COLO668 (cell line): ENCODE measurements around the gene STT3B.

ENCODE experiments used
- DNase-seq: peaks from one replicate; lab custom pipeline; 2025; ENCODE audit not compliant: unreplicated experiment; lab: John Stamatoyannopoulos, UW

STT3B gene

DNA sequence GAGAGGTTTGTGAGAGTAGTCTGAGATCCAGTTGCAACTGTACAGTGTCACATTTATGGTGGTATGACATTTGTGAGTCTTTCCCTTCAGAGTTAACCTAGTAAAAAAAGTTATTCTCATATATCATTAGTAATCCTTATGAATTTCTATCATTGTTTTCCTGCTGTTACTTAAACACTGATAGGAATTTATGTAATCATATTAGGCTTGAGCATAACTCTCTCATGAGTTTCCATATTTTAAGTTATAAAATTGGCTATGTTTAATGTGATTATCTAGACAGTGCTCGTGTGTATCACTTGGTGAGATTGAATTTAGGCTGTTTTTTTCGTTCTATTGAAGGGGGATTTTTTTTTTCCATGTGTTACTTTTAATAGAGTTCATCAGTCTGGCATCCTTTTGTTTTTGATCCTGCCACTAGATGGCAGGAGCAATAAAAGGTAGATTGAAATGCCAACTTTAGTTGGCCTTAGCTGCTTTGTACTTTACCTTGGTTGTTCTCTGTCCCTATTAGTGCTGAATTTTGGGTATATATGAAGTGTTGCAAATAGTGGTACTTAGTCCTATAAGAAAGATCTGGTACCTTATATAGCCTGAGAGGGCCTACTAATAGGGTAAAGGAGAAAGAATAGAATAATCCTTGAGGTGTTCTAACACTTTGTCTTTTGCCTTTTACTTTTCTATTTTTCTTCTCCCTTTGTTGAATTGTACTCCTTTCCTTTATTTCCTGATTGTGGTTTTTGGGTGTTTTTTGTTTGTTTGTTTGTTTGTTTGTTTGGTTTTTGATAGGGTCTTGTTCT is 17.9 kb downstream of the STT3B start:
- DNase-seq: no peak

DNA sequence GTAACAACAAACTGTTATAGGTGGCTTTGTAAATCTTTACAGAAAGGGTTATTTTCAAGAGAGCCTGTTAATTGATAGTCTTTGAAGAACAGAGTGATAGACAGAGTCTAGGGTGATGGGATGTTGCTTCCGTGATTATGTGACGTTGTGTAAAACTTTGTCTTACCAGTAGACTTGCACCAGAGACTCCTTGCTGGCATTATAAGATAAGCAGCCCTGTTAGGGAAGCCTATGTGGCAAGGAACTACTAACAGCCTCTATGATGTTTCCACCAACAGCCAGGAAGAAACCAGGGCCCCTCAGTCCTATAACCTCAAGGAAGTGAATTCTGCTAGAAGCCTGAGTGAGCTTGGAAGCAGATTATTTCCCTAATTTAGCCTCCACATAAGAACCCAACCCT is 18.9 kb downstream of the STT3B start:
- DNase-seq: no peak

DNA sequence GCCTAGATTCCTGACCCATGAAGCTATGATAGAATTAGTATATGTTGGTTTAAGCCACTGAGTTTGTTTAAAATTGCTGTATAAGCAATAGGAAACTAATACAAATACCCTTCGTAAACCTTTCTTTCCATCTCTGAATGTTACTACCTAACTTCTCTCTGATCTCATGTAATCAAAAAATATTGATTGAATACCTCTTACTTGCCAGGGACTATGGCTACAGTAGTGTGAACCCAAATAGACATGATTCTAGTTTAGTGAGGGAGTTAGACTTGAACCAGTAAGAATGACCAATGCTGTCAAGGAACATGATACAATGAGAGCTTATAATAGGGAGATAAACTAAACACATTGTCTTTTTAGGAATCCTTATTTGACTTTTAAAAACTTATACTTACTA is 19.4 kb downstream of the STT3B start:
- no peak for DNase-seq

DNA sequence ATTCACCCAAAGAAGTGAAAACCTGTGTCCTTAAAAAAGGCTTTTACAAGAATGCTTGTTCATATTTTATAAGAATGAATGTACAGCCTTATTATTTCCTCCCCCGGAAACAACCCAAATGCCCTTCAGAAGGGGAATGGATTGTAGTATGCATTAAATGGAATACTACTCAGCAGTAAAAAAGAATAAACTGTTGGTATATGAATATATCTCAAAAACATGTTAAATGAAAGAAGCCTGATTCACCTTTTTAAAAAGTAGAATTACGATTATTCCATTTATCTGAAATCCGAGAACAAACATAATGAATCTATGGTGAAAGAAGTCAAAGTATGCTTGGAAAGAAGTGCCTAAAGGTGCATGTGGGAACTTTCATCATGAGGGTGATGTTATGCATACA is 20.5 kb downstream of the STT3B start:
- DNase-seq: no peak

DNA sequence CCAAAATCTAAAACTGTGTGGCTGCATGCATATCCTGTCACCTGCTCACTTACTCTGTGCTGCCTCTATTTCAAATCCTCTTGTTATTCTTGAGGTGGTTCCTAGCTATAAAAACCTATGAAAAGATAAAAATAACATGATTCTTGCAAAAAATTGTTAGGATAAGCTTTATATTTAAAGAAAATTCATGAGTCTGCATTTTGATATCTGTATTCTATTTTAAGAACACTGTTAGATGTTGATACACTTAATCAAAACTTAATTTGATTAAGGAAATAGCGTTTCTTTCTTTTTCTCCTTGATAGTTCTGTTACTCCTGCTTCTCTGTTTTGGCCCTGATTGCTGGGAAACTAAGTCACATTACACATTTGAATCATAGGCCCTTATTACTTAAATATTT is 22.5 kb downstream of the STT3B start:
- no peak for DNase-seq

DNA sequence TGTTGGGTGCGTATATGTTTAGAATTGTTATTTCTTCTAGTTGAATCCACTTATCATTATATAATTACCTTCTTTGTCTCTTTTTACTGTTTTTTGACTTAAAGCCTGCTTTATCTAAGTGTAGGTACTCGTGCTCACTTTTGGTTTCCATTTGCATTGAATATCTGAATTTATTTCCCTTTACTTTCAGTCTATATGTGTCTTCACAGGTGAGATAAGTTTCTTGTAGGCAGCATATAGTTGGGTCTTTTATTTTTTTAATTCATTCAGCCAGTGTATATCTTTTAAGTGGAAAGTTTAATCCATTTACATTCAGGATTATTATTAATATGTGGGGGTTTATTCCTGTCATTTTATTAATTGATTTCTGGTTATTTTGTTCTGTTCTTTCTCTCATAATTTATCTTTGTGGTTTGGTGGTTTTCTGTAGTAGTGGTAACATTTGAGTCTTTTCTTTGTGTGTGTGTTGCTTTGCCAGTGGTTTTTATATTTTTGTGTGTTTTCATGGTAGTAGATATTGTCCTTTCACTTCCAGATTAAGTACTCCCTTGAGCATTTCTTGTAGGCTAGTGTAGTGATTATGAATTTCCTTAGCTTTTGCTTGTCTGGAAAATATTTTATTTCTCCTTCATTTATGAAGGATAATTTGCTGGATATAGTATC is 27.3 kb downstream of the STT3B start:
- DNase-seq: no peak

DNA sequence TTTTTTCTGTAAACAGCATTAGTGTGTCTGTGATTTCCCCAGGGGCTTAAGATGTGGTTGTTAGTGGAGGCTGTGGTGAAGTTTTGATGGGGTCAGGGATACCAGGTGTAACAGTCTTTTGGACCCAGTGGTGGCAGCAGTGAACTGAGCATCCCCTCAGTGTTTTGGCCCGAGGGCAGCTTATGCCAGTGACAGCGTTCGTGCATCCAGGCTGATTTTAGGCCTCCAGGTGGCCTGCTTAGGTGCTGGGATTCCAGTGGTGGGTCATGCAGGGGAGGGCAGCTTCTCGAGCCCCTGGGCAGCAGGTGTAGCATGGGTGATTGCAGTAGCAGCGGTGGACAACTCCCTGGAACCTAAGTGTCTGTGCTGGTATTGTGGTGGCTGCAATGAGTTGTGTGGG is 29.2 kb downstream of the STT3B start:
- no peak for DNase-seq

DNA sequence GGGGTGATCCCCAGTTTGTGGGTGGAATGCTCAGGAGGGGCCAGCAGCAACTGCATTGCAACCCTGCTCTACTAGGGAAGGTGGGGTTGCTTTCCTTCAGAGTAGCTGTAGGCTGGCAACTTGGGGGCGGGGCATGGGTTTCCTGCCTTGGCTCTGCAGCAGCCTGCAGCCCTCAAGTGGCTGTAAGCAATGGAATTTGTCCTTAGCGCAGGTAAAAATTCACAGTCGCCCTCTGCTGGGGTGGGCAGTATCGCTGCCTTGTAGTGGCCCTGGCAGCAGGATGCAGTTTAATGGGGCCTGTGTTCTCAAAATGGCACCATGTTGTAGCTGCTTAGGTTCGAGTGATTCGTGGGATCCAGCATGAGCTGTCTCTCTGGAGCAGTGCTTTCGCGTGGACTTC is 29.8 kb downstream of the STT3B start:
- DNase-seq: no peak

DNA sequence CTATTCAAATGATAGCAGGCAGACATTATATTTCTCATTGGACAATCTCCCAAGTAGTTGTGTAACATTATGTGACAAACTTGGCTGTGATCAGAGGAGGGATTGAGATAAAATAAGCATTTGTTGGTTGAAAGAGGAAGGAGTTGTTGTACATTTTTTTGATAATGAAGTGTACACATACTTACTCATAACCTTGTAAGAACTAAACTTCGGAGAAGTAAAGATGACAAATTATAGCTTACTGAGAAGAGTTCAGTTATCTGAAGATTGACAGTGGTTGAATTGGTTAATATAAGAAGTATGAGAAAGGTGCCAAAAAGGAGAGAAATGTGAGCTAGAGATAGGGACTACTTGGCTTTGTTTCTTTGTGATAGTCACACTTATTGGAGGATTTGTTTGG is 32.6 kb downstream of the STT3B start:
- DNase-seq: no peak

DNA sequence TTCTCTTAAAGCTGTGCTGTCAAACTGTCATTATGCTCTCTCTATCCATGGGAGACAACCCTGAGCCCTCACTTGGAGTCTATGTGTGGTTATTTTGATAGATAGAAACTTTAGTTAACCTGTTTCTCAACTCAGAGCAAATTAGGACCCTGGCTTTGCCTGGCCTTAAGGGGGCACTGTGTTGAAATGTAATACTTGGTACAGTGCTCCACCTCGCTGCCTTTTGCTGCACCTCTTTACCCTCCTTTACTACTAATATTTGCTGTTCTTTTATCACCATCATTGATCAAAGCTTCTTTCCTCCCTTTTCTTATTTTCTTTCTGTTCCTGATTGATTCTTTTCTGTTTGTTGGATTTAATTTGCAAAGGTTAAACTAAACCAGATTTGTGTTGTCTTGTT is 34.3 kb downstream of the STT3B start:
- no peak for DNase-seq

DNA sequence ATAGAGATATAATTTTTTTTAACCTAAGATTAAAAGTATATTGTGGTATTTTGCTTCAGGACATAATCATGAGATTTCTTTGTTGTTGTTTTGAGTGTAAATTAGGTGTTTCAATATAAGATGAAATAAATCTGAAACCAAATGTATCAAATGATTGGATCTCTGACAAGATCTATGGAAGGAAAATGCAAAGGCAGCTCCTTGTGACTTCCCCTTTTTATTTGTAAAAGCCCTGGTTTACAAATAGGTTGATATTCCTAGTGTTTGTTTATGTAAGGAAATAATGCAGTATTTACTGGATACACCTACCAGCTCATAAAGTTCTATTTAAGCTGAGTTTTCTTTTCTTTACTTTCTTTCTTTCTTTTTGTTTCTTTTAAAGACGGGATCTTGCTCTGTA is 35.9 kb downstream of the STT3B start:
- DNase-seq: no peak

DNA sequence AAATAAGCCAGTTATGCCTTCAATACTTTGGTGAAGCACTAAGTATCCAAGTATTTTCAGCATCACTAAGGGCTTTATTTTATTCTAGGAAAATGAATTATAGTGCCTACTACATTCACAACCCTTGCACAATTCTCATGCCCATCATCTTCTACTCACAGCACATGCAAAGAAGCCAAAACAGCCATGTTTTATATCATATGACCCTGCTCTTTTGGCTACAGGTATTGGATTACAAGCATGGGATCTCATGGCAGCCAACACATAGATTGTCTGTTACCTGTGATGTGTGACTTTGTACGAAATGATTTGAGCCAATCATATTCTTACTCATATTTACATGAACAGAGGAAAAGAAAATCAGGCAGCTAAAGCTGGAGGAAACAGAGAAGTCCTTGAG is 38.6 kb downstream of the STT3B start:
- no peak for DNase-seq

DNA sequence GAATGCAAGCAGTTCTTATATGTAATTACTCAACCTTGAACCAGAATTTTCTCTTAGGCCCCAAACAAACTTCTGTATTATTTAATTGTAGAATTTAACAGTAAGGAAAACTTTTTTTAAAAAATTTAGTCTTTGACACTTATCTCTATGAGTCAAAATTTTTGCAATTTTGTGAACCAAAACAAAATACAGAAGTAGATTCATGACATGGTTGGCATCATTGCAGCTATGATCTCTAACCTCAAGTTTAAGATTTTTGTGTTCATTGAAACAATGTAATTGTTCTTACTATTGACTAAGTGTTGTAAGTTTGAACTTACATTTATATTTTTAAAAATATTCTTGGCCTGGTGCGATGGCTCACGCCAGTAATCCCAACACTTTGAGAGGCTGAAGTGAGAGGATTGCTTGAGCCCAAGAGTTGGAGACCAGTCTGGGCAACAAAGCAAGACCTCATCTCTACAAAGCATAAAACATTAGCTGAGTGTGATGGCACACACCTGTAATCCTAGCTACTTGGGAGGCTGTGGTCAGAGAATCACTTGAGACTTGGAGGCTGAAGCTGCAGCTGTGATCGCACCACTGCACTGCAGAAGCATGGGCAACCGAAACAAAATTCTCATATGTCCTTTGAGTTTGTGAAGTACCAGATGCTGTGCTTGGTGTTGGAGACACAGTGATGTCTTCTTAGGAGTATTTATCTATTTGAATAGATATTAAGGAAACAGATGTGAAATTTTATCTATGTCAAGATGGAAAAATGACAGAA is 39.7 kb downstream of the STT3B start:
- no peak for DNase-seq

DNA sequence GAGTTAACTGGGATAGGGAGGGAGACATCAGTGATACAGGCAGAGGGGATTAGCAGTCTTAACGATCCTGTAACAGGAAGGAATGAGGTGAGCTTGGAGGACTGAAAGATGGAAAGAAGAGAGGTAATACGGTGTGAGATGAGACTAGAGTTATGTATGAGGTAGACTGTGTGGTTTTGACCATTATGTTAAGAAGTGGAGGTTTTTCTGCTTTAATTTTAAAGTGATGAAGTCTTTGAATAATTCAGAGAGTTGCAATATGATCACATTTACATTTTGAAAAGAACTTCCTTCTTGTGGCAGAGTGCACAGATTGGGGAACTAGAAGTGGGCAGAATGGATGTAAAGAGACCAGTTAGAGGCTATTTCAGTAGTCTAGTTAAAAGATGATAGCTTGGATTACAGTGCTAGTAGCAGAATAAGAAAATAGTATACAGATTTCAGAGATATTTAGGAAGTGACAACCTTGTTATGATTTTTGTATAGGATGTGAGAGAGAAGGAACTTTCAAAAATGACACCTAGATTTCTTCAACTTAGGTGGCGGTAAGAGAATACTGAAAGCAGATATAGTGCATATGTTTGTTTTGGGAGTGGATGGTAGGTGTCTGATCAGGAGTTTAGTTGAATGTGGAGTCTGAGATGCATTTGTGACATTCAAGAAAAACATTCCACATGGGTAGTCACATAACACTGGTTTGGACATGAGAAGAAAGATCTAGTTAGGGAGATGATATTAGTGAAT is 40.5 kb downstream of the STT3B start:
- no peak for DNase-seq

DNA sequence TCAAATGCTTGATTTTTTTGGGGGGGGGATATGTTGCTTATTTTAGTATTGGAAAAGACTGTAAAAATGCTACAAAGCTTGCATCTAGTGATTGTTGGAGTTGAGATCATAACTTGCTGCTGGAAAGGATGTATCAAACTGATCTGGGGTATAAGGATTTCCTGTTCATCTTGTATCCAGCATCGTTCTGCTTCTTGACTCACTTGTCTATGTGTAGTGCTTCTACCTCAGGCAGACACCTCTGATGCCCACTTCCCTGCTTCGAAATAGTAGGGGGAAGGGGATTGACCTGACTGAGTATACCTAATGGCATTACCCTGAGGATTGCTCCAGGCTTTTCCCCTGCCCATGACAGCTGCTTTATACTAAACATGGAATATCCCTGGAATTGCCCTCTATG is 42.7 kb downstream of the STT3B start:
- no peak for DNase-seq

DNA sequence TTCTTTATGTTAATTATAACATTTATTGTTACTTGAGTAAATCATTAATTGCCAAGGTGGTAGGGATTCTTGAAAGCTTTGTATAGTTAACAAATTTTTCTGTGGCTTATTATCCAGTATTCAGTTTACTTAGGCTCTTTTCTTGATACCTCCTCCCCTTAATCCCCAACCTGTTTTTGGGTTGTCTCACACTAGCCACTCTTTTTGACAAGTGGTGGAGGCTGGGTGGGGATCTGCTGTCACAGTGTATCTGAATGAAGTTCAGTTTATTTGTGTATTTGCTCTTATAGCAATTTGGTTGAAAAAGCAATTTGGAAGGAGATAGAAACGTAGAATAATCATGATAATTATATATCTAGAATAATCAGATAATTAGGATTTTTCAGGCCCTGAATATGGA is 43.8 kb downstream of the STT3B start:
- no peak for DNase-seq

DNA sequence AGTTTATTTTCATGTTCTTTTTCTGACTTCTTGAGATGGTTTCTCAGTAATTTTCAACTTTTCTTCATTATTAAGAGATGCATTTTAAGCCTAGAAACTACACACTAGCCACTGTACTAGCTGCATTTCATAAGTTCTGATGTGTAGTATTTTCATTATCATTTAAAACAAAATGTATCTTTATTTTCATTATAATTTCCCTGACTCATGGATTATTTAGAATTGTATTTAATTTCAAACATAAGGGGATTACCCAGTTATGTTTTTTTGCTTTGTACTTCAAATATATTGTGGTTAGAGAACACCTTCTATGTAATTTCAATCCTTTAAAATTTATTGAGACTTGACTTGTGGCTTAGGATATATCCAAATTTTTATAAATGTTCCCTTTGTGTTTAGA is 44.5 kb downstream of the STT3B start:
- DNase-seq: no peak

DNA sequence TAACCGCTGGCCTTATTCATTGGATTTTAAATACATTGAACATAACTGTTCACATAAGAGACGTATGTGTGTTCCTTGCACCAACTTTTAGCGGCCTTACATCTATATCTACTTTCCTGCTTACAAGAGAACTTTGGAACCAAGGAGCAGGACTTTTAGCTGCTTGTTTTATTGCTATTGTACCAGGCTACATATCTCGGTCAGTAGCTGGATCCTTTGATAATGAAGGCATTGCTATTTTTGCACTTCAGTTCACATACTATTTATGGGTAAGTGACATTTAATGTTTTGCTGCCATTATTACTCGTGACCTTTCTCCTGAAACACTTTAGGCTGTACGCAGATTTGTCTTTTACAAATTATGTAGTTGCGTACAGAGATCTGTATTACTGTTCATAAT is 47.1 kb downstream of the STT3B start:
- no peak for DNase-seq

DNA sequence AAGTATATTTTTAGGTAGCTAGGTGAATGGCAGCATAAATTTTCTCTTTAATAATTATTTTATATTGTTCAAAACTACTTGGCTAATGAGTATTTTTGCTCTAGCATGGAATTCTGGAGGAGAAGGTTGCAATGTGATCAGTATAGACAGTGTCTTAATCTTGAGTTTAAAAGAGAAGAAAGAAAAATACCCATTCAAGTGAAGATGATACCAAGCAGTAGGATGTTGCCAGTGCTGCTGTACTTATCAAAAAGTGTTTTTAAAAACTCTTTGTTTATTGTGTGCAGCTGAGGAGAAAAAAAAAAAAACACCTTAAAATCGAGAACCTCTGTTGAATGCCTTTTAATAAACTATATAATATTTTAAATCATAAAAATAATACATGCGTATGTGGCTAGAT is 47.9 kb downstream of the STT3B start:
- DNase-seq: no peak

DNA sequence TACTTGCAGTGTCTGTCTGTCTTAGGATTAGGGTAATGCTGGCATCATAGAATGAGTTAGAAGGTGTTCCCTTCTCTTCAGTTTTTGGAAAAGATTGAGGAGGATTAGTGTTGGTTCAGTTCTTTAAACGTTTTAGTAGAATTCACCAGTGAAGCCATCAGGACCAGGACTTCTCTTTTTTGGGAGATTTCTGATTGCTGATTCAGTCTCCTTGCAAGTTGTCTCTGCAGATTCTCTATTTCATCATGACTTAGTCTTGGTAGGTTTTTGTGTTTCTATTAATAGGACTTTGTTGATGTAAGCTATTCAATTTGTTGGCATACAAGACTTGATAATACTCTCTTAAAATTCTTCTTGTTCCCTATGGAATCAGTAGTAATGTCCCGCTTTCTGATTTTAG is 48.9 kb downstream of the STT3B start:
- DNase-seq: no peak

DNA sequence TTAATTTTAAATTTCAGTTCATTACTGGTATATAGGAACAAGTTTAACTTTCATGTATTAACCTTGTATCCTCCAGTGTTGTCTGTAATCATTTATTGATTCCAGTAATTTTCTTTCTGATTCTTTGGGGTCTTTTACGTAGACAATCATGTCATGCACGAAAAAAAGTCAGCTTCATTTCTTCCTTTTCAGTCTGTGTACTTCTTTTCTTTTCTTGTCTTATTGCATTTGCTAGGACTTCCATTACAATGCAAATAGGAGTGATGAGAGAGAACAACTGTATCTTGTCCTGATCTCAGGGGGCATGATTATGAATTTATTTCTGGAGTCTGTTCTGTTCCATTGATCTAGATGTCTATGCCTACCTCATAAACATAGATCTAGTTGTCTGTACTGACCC is 56.5 kb downstream of the STT3B start:
- no peak for DNase-seq

DNA sequence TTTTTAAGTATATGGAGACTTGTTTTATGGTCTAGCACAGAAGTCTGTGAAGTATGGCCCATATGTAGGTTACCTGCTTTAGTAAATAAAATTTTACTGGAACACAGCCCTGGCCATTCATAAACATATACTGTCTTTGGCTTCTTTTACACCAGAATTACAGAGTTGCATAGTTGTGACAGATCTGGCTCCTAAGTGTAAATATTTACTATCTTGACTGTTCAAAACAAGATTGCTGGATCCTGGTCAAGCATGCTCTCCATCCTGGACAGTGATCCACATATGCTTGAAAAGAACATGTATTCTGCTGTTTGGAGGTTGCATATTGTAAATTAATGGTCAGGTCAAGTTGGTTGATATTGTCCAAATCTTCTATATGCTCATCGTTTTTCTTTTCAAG is 57.9 kb downstream of the STT3B start:
- DNase-seq: no peak
